Astrocyte (in vitro differentiated cells and primary cell): Measurements from ENCODE around the gene SBF2. TPM values are rescaled to one million over a fixed set of nuclear protein-coding genes. Genes with fewer than 3 reads are reported as not detected.

ENCODE experiments used
- DNase-seq: peaks from one replicate; pipeline ENCODE4 v3.0.0-alpha.2; 2010; ENCODE audit warnings: low read depth
- FAIRE-seq: peaks from 2 replicates; lab custom pipeline; 2011; peaks lifted over from hg19 to GRCh38; lab: Jason Lieb, UNC
- H2AFZ ChIP-seq: 2 replicates; pipeline ENCODE4 v1.6.0; 2012; ENCODE audit warnings: low read depth, low read length, inconsistent platforms
- H3K27ac ChIP-seq: 2 replicates; pipeline ENCODE4 v1.5.1; 2011; ENCODE audit warnings: low read depth, low read length, inconsistent platforms
- H3K27me3 ChIP-seq: 2 replicates; pipeline ENCODE4 v1.6.0; 2011; ENCODE audit warnings: low read length, inconsistent platforms; ENCODE audit not compliant: insufficient read depth
- H3K36me3 ChIP-seq: 2 replicates; pipeline ENCODE4 v1.5.1; 2011; ENCODE audit warnings: low read length, inconsistent platforms; ENCODE audit not compliant: insufficient read depth
- H3K4me1 ChIP-seq: 2 replicates; pipeline ENCODE4 v1.5.1; 2011; ENCODE audit warnings: low read length, inconsistent platforms; ENCODE audit not compliant: insufficient read depth
- H3K4me2 ChIP-seq: 2 replicates; pipeline ENCODE4 v1.6.0; 2012; ENCODE audit warnings: low read length, inconsistent platforms
- H3K4me3 ChIP-seq: 2 replicates; pipeline ENCODE4 v1.5.1; 2011; ENCODE audit warnings: low read depth, mild to moderate bottlenecking, low read length, inconsistent platforms; ENCODE audit not compliant: insufficient read depth
- H3K79me2 ChIP-seq: 2 replicates; pipeline ENCODE4 v1.6.0; 2012; ENCODE audit warnings: mild to moderate bottlenecking, low read length, inconsistent platforms; ENCODE audit not compliant: insufficient read depth
- H3K9ac ChIP-seq: 2 replicates; pipeline ENCODE4 v1.6.0; 2012; ENCODE audit warnings: mild to moderate bottlenecking, low read length, inconsistent platforms
- H3K9me3 ChIP-seq: 2 replicates; pipeline ENCODE4 v1.5.1; 2012; ENCODE audit warnings: low read depth, mild to moderate bottlenecking, low read length, inconsistent platforms; ENCODE audit not compliant: insufficient read depth
- H4K20me1 ChIP-seq: 2 replicates; pipeline ENCODE4 v1.6.0; 2012; ENCODE audit warnings: low read length, inconsistent platforms; ENCODE audit not compliant: insufficient read depth
- H3K27ac Mint-ChIP-seq: one replicate; pipeline ENCODE4 v1.8.0; 2021; ENCODE audit warnings: mild to moderate bottlenecking, mixed read lengths; ENCODE audit not compliant: unreplicated experiment
- H3K27me3 Mint-ChIP-seq: one replicate; pipeline ENCODE4 v1.8.0; 2021; ENCODE audit warnings: low read depth, mixed read lengths; ENCODE audit not compliant: unreplicated experiment
- H3K36me3 Mint-ChIP-seq: one replicate; pipeline ENCODE4 v1.8.0; 2021; ENCODE audit warnings: low read depth, mixed read lengths; ENCODE audit not compliant: unreplicated experiment
- H3K4me1 Mint-ChIP-seq: one replicate; pipeline ENCODE4 v1.8.0; 2021; ENCODE audit warnings: low read depth, mixed read lengths; ENCODE audit not compliant: unreplicated experiment
- H3K4me3 Mint-ChIP-seq: one replicate; pipeline ENCODE4 v1.8.0; 2021; ENCODE audit warnings: mild to moderate bottlenecking, moderate library complexity, mixed read lengths; ENCODE audit not compliant: unreplicated experiment
- H3K9me3 Mint-ChIP-seq: one replicate; pipeline ENCODE4 v1.8.0; 2021; ENCODE audit warnings: mild to moderate bottlenecking, mixed read lengths; ENCODE audit not compliant: unreplicated experiment
- EZH2 ChIP-seq: IDR thresholded peaks from 2 replicates; pipeline ENCODE4 v1.6.1; 2012; ENCODE audit warnings: mild to moderate bottlenecking, low read length, inconsistent platforms; ENCODE audit not compliant: insufficient read depth
- total RNA-seq: library from RNA; stranded (reverse); gene quantifications from 2 replicates; pipeline ENCODE4 v1.2.1, GENCODE V29; 2021
- TF ChIP-seq, protein P1 (sequence below): IDR thresholded peaks from 2 replicates; pipeline ENCODE4 v1.5.1; 2011; ENCODE audit warnings: low read depth, mild to moderate bottlenecking, inconsistent platforms, low read length, moderate library complexity; ENCODE audit not compliant: insufficient read depth

The SBF2 gene
- total RNA-seq, 1 donor from 2014 or later = 50.0 TPM

DNA sequence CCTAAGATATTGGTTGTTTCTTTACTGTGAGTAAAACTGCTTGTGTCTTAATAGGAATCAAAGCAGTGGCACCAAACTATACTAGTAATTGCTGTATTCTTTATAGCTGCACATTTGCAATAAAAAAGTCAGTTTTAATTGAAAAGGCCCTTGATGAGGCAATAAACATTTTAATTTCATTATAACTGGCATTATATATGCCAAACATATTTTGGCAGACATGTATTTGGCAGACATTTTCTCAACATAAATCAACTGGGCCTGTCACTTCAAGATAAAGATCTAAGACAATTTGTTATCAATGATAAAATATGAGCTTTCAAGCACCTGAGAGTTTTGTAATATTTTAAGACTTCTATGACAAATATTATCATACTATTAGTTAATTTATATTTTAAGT lies 245.7 kb downstream of the SBF2 start:
- H2AFZ ChIP-seq = no peak overlapping the region
- no peaks in the 10 kb centered on the region for H3K4me1 ChIP-seq
- H3K79me2 ChIP-seq = no peaks in the 10 kb centered on the region
- H3K9ac ChIP-seq = no peak overlapping the region
- Mint-ChIP-seq H3K36me3 (no peaks in the 10 kb centered on the region), H3K27me3 (no peaks in the 10 kb centered on the region), H3K27ac (no peak overlapping the region), H3K9me3 (peaks cover 14% of the 10 kb centered on the region), H3K4me1 (peaks cover 6% of the 10 kb centered on the region), H3K4me3 (no peak overlapping the region)
- peaks cover 9% of the 10 kb centered on the region for H3K9me3 ChIP-seq
- no peaks in the 10 kb centered on the region for H4K20me1 ChIP-seq
- H3K36me3 ChIP-seq = no peaks in the 10 kb centered on the region
- H3K27ac ChIP-seq = no peak overlapping the region
- H3K4me3 ChIP-seq = no peak overlapping the region
- FAIRE-seq (no peak), DNase-seq (no peak)
- H3K27me3 ChIP-seq = no peaks in the 10 kb centered on the region
- H3K4me2 ChIP-seq = no peak overlapping the region
- TF ChIP-seq, protein P1, sequence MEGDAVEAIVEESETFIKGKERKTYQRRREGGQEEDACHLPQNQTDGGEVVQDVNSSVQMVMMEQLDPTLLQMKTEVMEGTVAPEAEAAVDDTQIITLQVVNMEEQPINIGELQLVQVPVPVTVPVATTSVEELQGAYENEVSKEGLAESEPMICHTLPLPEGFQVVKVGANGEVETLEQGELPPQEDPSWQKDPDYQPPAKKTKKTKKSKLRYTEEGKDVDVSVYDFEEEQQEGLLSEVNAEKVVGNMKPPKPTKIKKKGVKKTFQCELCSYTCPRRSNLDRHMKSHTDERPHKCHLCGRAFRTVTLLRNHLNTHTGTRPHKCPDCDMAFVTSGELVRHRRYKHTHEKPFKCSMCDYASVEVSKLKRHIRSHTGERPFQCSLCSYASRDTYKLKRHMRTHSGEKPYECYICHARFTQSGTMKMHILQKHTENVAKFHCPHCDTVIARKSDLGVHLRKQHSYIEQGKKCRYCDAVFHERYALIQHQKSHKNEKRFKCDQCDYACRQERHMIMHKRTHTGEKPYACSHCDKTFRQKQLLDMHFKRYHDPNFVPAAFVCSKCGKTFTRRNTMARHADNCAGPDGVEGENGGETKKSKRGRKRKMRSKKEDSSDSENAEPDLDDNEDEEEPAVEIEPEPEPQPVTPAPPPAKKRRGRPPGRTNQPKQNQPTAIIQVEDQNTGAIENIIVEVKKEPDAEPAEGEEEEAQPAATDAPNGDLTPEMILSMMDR = no peak
- TF ChIP-seq EZH2 = no peak

GRCh38 chr11:10044618-10045017 lies 249.4 kb downstream of the SBF2 start:
- H3K4me3 Mint-ChIP-seq = peak overlapping the region; percentile 52
- Histone ChIP-seq H3K4me3 (no peak overlapping the region), H3K27ac (no peak overlapping the region), H4K20me1 (no peaks in the 10 kb centered on the region), H3K9me3 (peaks cover 9% of the 10 kb centered on the region), H3K36me3 (no peaks in the 10 kb centered on the region), H2AFZ (no peak overlapping the region), H3K27me3 (no peaks in the 10 kb centered on the region), H3K4me1 (no peaks in the 10 kb centered on the region), H3K9ac (no peak overlapping the region), H3K79me2 (no peaks in the 10 kb centered on the region), H3K4me2 (no peak overlapping the region)
- no peaks in the 10 kb centered on the region for H3K4me1 Mint-ChIP-seq
- H3K27ac Mint-ChIP-seq = peak overlapping the region; percentile 91
- DNase-seq = peak; percentile 33
- H3K9me3 Mint-ChIP-seq = peaks cover 14% of the 10 kb centered on the region
- no peaks in the 10 kb centered on the region for H3K27me3 Mint-ChIP-seq
- TF ChIP-seq, protein P1 = no peak
- TF ChIP-seq EZH2 = no peak
- peaks cover 3% of the 10 kb centered on the region for H3K36me3 Mint-ChIP-seq
- no peak for FAIRE-seq

- Histone ChIP-seq H3K79me2 (no peaks in the 10 kb centered on the region), H3K4me2 (no peak overlapping the region), H3K4me1 (no peaks in the 10 kb centered on the region), H3K4me3 (no peak overlapping the region), H4K20me1 (no peaks in the 10 kb centered on the region), H2AFZ (no peak overlapping the region), H3K9me3 (peaks cover 9% of the 10 kb centered on the region), H3K27ac (no peak overlapping the region), H3K27me3 (no peaks in the 10 kb centered on the region), H3K36me3 (no peaks in the 10 kb centered on the region), H3K9ac (no peak overlapping the region)
- Mint-ChIP-seq H3K9me3 (peaks cover 14% of the 10 kb centered on the region), H3K4me1 (no peaks in the 10 kb centered on the region), H3K27me3 (no peaks in the 10 kb centered on the region), H3K4me3 (peak overlapping the region; percentile 76), H3K36me3 (peaks cover 3% of the 10 kb centered on the region), H3K27ac (no peak overlapping the region)
- FAIRE-seq (no peak), DNase-seq (peak; percentile 16)
- TF ChIP-seq, protein P1 = no peak
- no peak for TF ChIP-seq EZH2
These were observed 251.3 kb downstream of the SBF2 start for GRCh38 chr11:10042699-10043098.
